ENCODE measurements around the gene DOLK. TPM values are rescaled to one million over a fixed set of nuclear protein-coding genes. Genes with fewer than 3 reads are reported as not detected.

Gene DOLK
- 35.5 and 37.8 TPM in 2 replicates for total RNA-seq

GRCh38 chr9:128947527-128948301 is at the start of gene DOLK, which contains the start of gene NUP188:
TSS of gene DOLK (minus strand) at chr9:128947603. CDS start at chr9:128947303, 300 bp downstream.
TSS of gene NUP188 (plus strand) at chr9:128947699. CDS start at chr9:128947720, 21 bp downstream.

GRCh38 chr9:128920381-128921058 is 26.9 kb downstream of the DOLK start, which contains the start of gene PHYHD1:
TSS of gene PHYHD1 (plus strand) at chr9:128920982. CDS start at chr9:128922324, 1,342 bp downstream.

Other genes starting within 250 kb of the DOLK start
- gene PKN3, start 245.1 kb downstream of the DOLK start, total RNA-seq, result 29.7 and 33.2 TPM in 2 replicates
- gene ZDHHC12, start 223.5 kb downstream of the DOLK start, total RNA-seq, result 101 and 114 TPM in 2 replicates
- gene ZER1, start 175.7 kb downstream of the DOLK start, total RNA-seq, result 15.3 and 18.7 TPM in 2 replicates
- gene TBC1D13, start 160.3 kb downstream of the DOLK start, total RNA-seq, result 17.9 and 26.0 TPM in 2 replicates
- gene ENDOG, start 129.1 kb downstream of the DOLK start, total RNA-seq, result 26.9 and 33.5 TPM in 2 replicates
- 22.0 and 28.4 TPM in 2 replicates for gene SPOUT1, start 117.8 kb downstream of the DOLK start, total RNA-seq
- 6.4 and 8.2 TPM in 2 replicates for gene KYAT1, start 65.7 kb downstream of the DOLK start, total RNA-seq
- gene LRRC8A, start 65.5 kb downstream of the DOLK start, total RNA-seq, result 135 and 140 TPM in 2 replicates
- gene PHYHD1, start 26.6 kb downstream of the DOLK start, total RNA-seq, result 0.15 TPM in 1 of 2 replicates, not detected in the other
- 50.4 and 50.8 TPM in 2 replicates for gene NUP188, start 96 bp upstream of the DOLK start, total RNA-seq
- 41.3 and 46.2 TPM in 2 replicates for gene SH3GLB2, start 80.7 kb upstream of the DOLK start, total RNA-seq
- 11.9 and 15.8 TPM in 2 replicates for gene MIGA2, start 89.0 kb upstream of the DOLK start, total RNA-seq
- 15.7 and 18.9 TPM in 2 replicates for gene DOLPP1, start 133.5 kb upstream of the DOLK start, total RNA-seq
- 35.0 and 37.0 TPM in 2 replicates for gene CRAT, start 163.2 kb upstream of the DOLK start, total RNA-seq
- gene PTPA, start 163.8 kb upstream of the DOLK start, total RNA-seq, result 118 and 121 TPM in 2 replicates
- 19.2 and 22.7 TPM in 2 replicates for gene IER5L, start 230.7 kb upstream of the DOLK start, total RNA-seq

All from mammary microvascular endothelial cell (primary cell).